Liver (tissue), 9 donors: ENCODE measurements around the gene SYTL3. TPM values are rescaled to one million over a fixed set of nuclear protein-coding genes. Genes with fewer than 3 reads are reported as not detected.

ENCODE experiments used
- DNase-seq: peaks from one replicate; pipeline ENCODE4 v3.0.0-alpha.2; 2017; ENCODE audit warnings: low spot score
- H3K27ac ChIP-seq, 2 donors: one replicate each; pipeline ENCODE4 v1.7.0; 2013; ENCODE audit warnings: inconsistent platforms in 2 of 2, low read length in 2 of 2, control low read depth in 1 of 2, low read depth in 1 of 2, mild to moderate bottlenecking in 1 of 2
- H3K27me3 ChIP-seq, 4 donors: one replicate each; pipeline versions ENCODE4 v1.6.1 to v1.7.0; 2013; ENCODE audit warnings: low read length in 3 of 4, inconsistent platforms in 1 of 4, mild to moderate bottlenecking in 1 of 4, moderate library complexity in 1 of 4; ENCODE audit not compliant: control insufficient read depth in 4 of 4, insufficient read depth in 4 of 4
- H3K36me3 ChIP-seq, 4 donors: one replicate each; pipeline versions ENCODE4 v1.6.1 to v1.7.0; 2013; ENCODE audit warnings: low read length in 3 of 4, mild to moderate bottlenecking in 3 of 4, low read depth in 1 of 4, moderate library complexity in 1 of 4; ENCODE audit not compliant: control insufficient read depth in 4 of 4, insufficient read depth in 3 of 4
- H3K4me1 ChIP-seq, 4 donors: one replicate each; pipeline versions ENCODE4 v1.6.1 to v1.7.0; 2013; ENCODE audit warnings: low read length in 3 of 4, mild to moderate bottlenecking in 3 of 4, moderate library complexity in 1 of 4; ENCODE audit not compliant: control insufficient read depth in 4 of 4, insufficient read depth in 4 of 4
- H3K4me3 ChIP-seq, 3 donors: one replicate each; pipeline versions ENCODE4 v1.6.1 to v1.7.0; 2013; ENCODE audit warnings: low read length in 3 of 3, control low read depth in 1 of 3, low read depth in 1 of 3, mild to moderate bottlenecking in 1 of 3
- H3K9ac ChIP-seq, 2 donors: one replicate each; pipeline ENCODE4 v1.7.0; 2013; ENCODE audit warnings: low read length in 2 of 2, mild to moderate bottlenecking in 2 of 2, moderate library complexity in 2 of 2, control low read depth in 1 of 2, low read depth in 1 of 2
- H3K9me3 ChIP-seq, 4 donors: one replicate each; pipeline versions ENCODE4 v1.6.1 to v1.7.0; 2013; ENCODE audit warnings: low read length in 3 of 4; ENCODE audit not compliant: control insufficient read depth in 4 of 4
- EGR1 ChIP-seq, 2 donors: IDR thresholded peaks; 2 replicates each; pipeline ENCODE4 v1.6.1; 2016 to 2018; ENCODE audit warnings: antibody characterized with exemption in 2 of 2, low read depth in 2 of 2
- FOXA2 ChIP-seq: IDR thresholded peaks from 2 replicates; pipeline ENCODE4 v1.6.1; 2016; ENCODE audit warnings: antibody characterized with exemption
- GABPA ChIP-seq, 2 donors: IDR thresholded peaks in 1 of 2; conservative IDR thresholded peaks in 1 of 2; 2 replicates each; pipeline ENCODE4 v1.6.1; 2016; ENCODE audit warnings: antibody characterized with exemption in 2 of 2, mild to moderate bottlenecking in 1 of 2, moderate library complexity in 1 of 2
- HNF4A ChIP-seq, 2 donors: conservative IDR thresholded peaks; 2 replicates each; pipeline ENCODE4 v1.6.1; 2016; ENCODE audit warnings: antibody characterized with exemption in 2 of 2, mild to moderate bottlenecking in 2 of 2
- HNF4G ChIP-seq: IDR thresholded peaks from 2 replicates; pipeline ENCODE4 v1.6.1; 2016; ENCODE audit warnings: antibody characterized with exemption
- JUND ChIP-seq, 2 donors: IDR thresholded peaks; 2 replicates each; pipeline ENCODE4 v1.6.1; 2016; ENCODE audit warnings: antibody characterized with exemption in 2 of 2
- NR2F2 ChIP-seq: IDR thresholded peaks from 2 replicates; pipeline ENCODE4 v1.6.1; 2016; ENCODE audit warnings: antibody characterized with exemption
- TAF1 ChIP-seq: conservative IDR thresholded peaks from 2 replicates; pipeline ENCODE4 v1.6.1; 2016; ENCODE audit warnings: antibody characterized with exemption, mild to moderate bottlenecking
- YY1 ChIP-seq: IDR thresholded peaks from 2 replicates; pipeline ENCODE4 v1.6.1; 2016; ENCODE audit warnings: antibody characterized with exemption, mild to moderate bottlenecking
- WGBS: extraction: QIAGEN DNeasy Blood & Tissue Kit; methylation state at CpG from one replicate; pipeline ENCODE4 v1.1.7; 2013; 5-methylcytosine and 5-hydroxymethylcytosine counted together
- polyA plus RNA-seq, 2 donors: library from polyadenylated mRNA; stranded (reverse) in 1 of 2; unstranded in 1 of 2; fragments of 200-250 nt in 1 of 2; fragments of >200 nt in 1 of 2; fragmentation: Nextera tagmentation in 1 of 2; extraction: Ambion mirVana in 1 of 2; gene quantifications; one replicate each; pipeline versions ENCODE4 v1.2.1 to v1.2.3, GENCODE V29; 2013 to 2015
- total RNA-seq, 2 donors: library from RNA; depleted of rRNA; stranded (reverse); fragments of >200 nt; gene quantifications; one replicate each; pipeline ENCODE4 v1.2.3, GENCODE V29; 2014
- TF ChIP-seq, protein P1 (sequence below): IDR thresholded peaks from 2 replicates; pipeline ENCODE4 v1.6.1; 2016; ENCODE audit warnings: antibody characterized with exemption
- TF ChIP-seq, protein P2 (sequence below): IDR thresholded peaks from 2 replicates; pipeline ENCODE4 v1.6.1; 2016; ENCODE audit warnings: antibody characterized with exemption, mild to moderate bottlenecking
- TF ChIP-seq, protein P3 (sequence below): fragments of 150-350 bp; IDR thresholded peaks from 2 replicates; pipeline ENCODE4 v1.5.1; 2017; ENCODE audit warnings: improper control_type of control experiment, low read depth, low read length; ENCODE audit not compliant: missing input control
- TF ChIP-seq, protein P4 (sequence below): IDR thresholded peaks from 2 replicates; pipeline ENCODE4 v1.6.1; 2016; ENCODE audit warnings: antibody characterized with exemption
- donor health status: healthy.
- donor health status: healthy.
- donor health status: healthy.
- donor health status: healthy.
- donor health status: healthy.

Gene SYTL3
- total and polyA plus RNA-seq, 4 donors: 0.28 to 1.7 (median 0.51) TPM

DNA sequence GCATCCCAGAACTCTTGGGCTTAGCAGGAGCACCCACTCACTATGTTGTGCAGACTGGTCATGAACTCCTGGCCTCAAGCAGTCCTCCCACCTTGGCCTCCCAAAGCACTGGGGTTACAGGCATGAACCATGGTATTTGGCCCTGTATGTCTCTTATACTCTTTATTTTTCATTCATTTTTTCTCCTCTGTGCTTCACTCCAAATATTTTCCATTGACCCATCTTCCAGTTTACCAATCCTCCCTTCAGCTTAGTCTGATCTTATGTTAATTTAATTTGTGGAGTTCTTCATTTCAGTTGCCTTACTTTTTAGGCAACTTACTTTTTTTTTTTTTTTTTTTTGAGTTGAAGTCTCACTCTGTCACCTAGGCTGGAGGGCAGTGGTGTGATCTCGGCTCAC lies 89.8 kb downstream of the SYTL3 start (continued):
- no peak for TF ChIP-seq GABPA (IDR thresholded peaks at IDR 0.05 in 1 of 2, conservative IDR thresholded peaks at IDR 0.05 in 1 of 2)
- no peak for TF ChIP-seq YY1
- no peak for TF ChIP-seq TAF1
- no peak for TF ChIP-seq HNF4G
- TF ChIP-seq EGR1 (IDR thresholded peaks at IDR 0.05; ENCODE audit: low read depth in 2 of 2): no peak
- TF ChIP-seq, protein P1, sequence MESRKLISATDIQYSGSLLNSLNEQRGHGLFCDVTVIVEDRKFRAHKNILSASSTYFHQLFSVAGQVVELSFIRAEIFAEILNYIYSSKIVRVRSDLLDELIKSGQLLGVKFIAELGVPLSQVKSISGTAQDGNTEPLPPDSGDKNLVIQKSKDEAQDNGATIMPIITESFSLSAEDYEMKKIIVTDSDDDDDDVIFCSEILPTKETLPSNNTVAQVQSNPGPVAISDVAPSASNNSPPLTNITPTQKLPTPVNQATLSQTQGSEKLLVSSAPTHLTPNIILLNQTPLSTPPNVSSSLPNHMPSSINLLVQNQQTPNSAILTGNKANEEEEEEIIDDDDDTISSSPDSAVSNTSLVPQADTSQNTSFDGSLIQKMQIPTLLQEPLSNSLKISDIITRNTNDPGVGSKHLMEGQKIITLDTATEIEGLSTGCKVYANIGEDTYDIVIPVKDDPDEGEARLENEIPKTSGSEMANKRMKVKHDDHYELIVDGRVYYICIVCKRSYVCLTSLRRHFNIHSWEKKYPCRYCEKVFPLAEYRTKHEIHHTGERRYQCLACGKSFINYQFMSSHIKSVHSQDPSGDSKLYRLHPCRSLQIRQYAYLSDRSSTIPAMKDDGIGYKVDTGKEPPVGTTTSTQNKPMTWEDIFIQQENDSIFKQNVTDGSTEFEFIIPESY: no peak
- no peak for TF ChIP-seq FOXA2

DNA sequence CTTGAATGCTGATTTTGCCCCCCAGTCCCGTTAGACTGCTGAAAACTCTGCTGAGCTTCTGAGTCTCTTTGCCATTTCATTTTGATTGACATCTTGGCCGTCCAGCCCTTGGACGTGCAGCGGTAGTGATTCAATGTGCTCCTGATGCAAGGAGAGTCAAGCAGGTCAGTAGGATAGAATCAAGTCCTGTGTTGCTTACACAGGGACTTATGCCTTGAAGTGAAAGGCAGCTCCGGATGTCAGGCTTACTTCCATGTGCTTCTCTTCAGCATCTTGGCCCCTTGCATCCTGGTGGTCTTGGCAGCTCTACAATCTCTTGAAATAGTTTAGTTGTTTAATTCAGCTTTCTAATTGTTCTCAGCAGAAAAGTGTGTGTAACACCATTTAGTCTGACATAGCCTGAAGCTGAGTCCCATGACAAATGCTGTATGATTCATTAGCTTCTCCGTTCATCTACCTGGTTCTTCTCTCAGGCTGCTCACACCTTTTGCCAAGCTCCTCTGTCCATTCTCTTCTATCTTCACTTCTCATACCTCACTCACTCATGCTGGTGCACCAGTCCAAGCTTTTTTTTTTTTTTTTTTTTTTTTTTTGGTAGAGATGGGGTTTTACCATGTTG lies 93.3 kb downstream of the SYTL3 start:
- Histone ChIP-seq H3K4me1 (peaks cover 0 to 2% (median under 1%) of the 10 kb centered on the region in 4 donors), H3K9ac (no peak overlapping the region), H3K27ac (no peak overlapping the region), H3K4me3 (no peak overlapping the region), H3K9me3 (peaks cover 0 to 4% (median 0%) of the 10 kb centered on the region in 4 donors), H3K36me3 (no peaks in the 10 kb centered on the region), H3K27me3 (no peaks in the 10 kb centered on the region)
- TF ChIP-seq FOXA2 (no peak), HNF4A (conservative IDR thresholded peaks at IDR 0.05) (no peak), TAF1 (no peak), HNF4G (no peak), NR2F2 (no peak), JUND (IDR thresholded peaks at IDR 0.05) (no peak), EGR1 (IDR thresholded peaks at IDR 0.05; ENCODE audit: low read depth in 2 of 2) (no peak), YY1 (no peak), GABPA (IDR thresholded peaks at IDR 0.05 in 1 of 2, conservative IDR thresholded peaks at IDR 0.05 in 1 of 2) (no peak)
- TF ChIP-seq, protein P2, sequence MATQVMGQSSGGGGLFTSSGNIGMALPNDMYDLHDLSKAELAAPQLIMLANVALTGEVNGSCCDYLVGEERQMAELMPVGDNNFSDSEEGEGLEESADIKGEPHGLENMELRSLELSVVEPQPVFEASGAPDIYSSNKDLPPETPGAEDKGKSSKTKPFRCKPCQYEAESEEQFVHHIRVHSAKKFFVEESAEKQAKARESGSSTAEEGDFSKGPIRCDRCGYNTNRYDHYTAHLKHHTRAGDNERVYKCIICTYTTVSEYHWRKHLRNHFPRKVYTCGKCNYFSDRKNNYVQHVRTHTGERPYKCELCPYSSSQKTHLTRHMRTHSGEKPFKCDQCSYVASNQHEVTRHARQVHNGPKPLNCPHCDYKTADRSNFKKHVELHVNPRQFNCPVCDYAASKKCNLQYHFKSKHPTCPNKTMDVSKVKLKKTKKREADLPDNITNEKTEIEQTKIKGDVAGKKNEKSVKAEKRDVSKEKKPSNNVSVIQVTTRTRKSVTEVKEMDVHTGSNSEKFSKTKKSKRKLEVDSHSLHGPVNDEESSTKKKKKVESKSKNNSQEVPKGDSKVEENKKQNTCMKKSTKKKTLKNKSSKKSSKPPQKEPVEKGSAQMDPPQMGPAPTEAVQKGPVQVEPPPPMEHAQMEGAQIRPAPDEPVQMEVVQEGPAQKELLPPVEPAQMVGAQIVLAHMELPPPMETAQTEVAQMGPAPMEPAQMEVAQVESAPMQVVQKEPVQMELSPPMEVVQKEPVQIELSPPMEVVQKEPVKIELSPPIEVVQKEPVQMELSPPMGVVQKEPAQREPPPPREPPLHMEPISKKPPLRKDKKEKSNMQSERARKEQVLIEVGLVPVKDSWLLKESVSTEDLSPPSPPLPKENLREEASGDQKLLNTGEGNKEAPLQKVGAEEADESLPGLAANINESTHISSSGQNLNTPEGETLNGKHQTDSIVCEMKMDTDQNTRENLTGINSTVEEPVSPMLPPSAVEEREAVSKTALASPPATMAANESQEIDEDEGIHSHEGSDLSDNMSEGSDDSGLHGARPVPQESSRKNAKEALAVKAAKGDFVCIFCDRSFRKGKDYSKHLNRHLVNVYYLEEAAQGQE: no peak
- TF ChIP-seq, protein P3, sequence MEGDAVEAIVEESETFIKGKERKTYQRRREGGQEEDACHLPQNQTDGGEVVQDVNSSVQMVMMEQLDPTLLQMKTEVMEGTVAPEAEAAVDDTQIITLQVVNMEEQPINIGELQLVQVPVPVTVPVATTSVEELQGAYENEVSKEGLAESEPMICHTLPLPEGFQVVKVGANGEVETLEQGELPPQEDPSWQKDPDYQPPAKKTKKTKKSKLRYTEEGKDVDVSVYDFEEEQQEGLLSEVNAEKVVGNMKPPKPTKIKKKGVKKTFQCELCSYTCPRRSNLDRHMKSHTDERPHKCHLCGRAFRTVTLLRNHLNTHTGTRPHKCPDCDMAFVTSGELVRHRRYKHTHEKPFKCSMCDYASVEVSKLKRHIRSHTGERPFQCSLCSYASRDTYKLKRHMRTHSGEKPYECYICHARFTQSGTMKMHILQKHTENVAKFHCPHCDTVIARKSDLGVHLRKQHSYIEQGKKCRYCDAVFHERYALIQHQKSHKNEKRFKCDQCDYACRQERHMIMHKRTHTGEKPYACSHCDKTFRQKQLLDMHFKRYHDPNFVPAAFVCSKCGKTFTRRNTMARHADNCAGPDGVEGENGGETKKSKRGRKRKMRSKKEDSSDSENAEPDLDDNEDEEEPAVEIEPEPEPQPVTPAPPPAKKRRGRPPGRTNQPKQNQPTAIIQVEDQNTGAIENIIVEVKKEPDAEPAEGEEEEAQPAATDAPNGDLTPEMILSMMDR: no peak
- TF ChIP-seq, protein P4, sequence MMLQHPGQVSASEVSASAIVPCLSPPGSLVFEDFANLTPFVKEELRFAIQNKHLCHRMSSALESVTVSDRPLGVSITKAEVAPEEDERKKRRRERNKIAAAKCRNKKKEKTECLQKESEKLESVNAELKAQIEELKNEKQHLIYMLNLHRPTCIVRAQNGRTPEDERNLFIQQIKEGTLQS: no peak
- TF ChIP-seq, protein P1: no peak
- DNase-seq: no peak
- WGBS: 87% methylated on average over 6 of the region's 6 CpGs
